Keratinocyte (primary cell): ENCODE data around the gene SH2D4B. TPM values are rescaled to one million over a fixed set of nuclear protein-coding genes. Genes with fewer than 3 reads are reported as not detected.

Experiments
- DNase-seq: peaks from one replicate; pipeline ENCODE4 v3.0.0-alpha.2; 2011; ENCODE audit warnings: low read depth, missing footprints, low spot score
- FAIRE-seq: peaks from 2 replicates; lab custom pipeline; 2011; peaks lifted over from hg19 to GRCh38; lab: Jason Lieb, UNC
- H2AFZ ChIP-seq: 2 replicates; pipeline ENCODE4 v1.6.0; 2012; ENCODE audit warnings: low read length, control low read depth, inconsistent platforms; ENCODE audit not compliant: control insufficient read depth
- H3K27ac ChIP-seq: 2 replicates; pipeline ENCODE4 v1.5.1; 2011; ENCODE audit warnings: low read length; ENCODE audit not compliant: control insufficient read depth, insufficient read depth
- H3K27me3 ChIP-seq: 3 replicates; pipeline ENCODE4 v1.6.0; 2011; ENCODE audit warnings: low read length; ENCODE audit not compliant: control insufficient read depth, insufficient read depth; ENCODE audit errors: extremely low read depth
- H3K36me3 ChIP-seq, 2 experiments: 2 replicates in 1 of 2; 3 replicates in 1 of 2; pipeline ENCODE4 v1.5.1; 2011; ENCODE audit warnings: low read length in 2 of 2, mild to moderate bottlenecking in 1 of 2; ENCODE audit not compliant: control insufficient read depth in 2 of 2, insufficient read depth in 2 of 2; ENCODE audit errors: extremely low read depth in 1 of 2
- H3K4me1 ChIP-seq: 3 replicates; pipeline ENCODE4 v1.5.1; 2011; ENCODE audit warnings: low read length; ENCODE audit not compliant: control insufficient read depth, insufficient read depth; ENCODE audit errors: extremely low read depth
- H3K4me2 ChIP-seq: 3 replicates; pipeline ENCODE4 v1.6.0; 2011; ENCODE audit warnings: low read depth, low read length; ENCODE audit not compliant: control insufficient read depth, insufficient read depth; ENCODE audit errors: extremely low read depth
- H3K4me3 ChIP-seq, 3 experiments: fragments of 200-600 bp in 1 of 3; sonication (generic) in 1 of 3; 2 replicates in 2 of 3; 3 replicates in 1 of 3; pipeline ENCODE4 v1.5.1; 2011 to 2016; ENCODE audit warnings: low read length in 3 of 3, mild to moderate bottlenecking in 3 of 3, control low read depth in 2 of 3, inconsistent platforms in 1 of 3, low read depth in 1 of 3, mixed read lengths in 1 of 3, mixed run types in 1 of 3, moderate library complexity in 1 of 3; ENCODE audit not compliant: control insufficient read depth in 2 of 3, insufficient read depth in 2 of 3; ENCODE audit errors: extremely low read depth in 1 of 3
- H3K79me2 ChIP-seq: 2 replicates; pipeline ENCODE4 v1.6.0; 2012; ENCODE audit warnings: low read length; ENCODE audit not compliant: control insufficient read depth, insufficient read depth
- H3K9ac ChIP-seq: 3 replicates; pipeline ENCODE4 v1.6.0; 2011; ENCODE audit warnings: low read length; ENCODE audit not compliant: control insufficient read depth, insufficient read depth; ENCODE audit errors: extremely low read depth
- H3K9me1 ChIP-seq: 3 replicates; pipeline ENCODE4 v1.6.0; 2011; ENCODE audit warnings: low read length; ENCODE audit not compliant: control insufficient read depth, insufficient read depth; ENCODE audit errors: extremely low read depth
- H3K9me3 ChIP-seq: 2 replicates; pipeline ENCODE4 v1.5.1; 2012; ENCODE audit warnings: low read depth, low read length; ENCODE audit not compliant: control insufficient read depth
- H4K20me1 ChIP-seq: 3 replicates; pipeline ENCODE4 v1.6.0; 2011; ENCODE audit warnings: low read length; ENCODE audit not compliant: control insufficient read depth, insufficient read depth; ENCODE audit errors: extremely low read depth
- CTCF ChIP-seq, 3 experiments: IDR thresholded peaks in 1 of 3; conservative IDR thresholded peaks in 1 of 3; optimal IDR thresholded peaks in 1 of 3; 2 replicates in 2 of 3; 3 replicates in 1 of 3; pipeline versions ENCODE3 to v1.5.1; 2011; ENCODE audit warnings: low read length in 3 of 3, mild to moderate bottlenecking in 3 of 3, moderate library complexity in 2 of 3, control low read depth in 1 of 3, inconsistent platforms in 1 of 3; ENCODE audit not compliant: insufficient read depth in 2 of 3; ENCODE audit errors: extremely low read depth in 1 of 3
- EZH2 ChIP-seq: IDR thresholded peaks from one replicate; pipeline ENCODE4 v1.6.1; 2012; ENCODE audit warnings: inconsistent platforms, mild to moderate bottlenecking, low read length, moderate library complexity
- dilution Hi-C: fragments of 300-500 bp; cut with MboI; formaldehyde crosslinking; loops from one replicate; pipeline ENCODE4 v1.7.0; 2020; ENCODE audit warnings: low sequenced_read_pairs; ENCODE audit not compliant: extremely low pct_ligation_motif_present
- polyA plus RNA-seq, 5 experiments: library from polyadenylated mRNA; depleted of rRNA in 3 of 5; stranded (reverse) in 3 of 5; stranded (forward) in 1 of 5; unstranded in 1 of 5; fragments of >200 nt; gene quantifications; 1 replicate in 1 of 5; 2 replicates in 3 of 5; 3 replicates in 1 of 5; pipeline versions ENCODE4 v1.2.1 to v1.2.3, GENCODE V29; 2011 to 2012; ENCODE audit warnings: missing spikeins in 2 of 5, low read depth in 1 of 5, low replicate concordance in 1 of 5

SH2D4B gene
- polyA plus RNA-seq, 1 donor (not counting 4 experiments of a cell fraction or from before 2014, with no cell fraction given) = 0.22 TPM

- TF ChIP-seq CTCF (optimal IDR thresholded peaks at IDR 0.05 in 1 of 3, IDR thresholded peaks at IDR 0.05 in 1 of 3, conservative IDR thresholded peaks at IDR 0.05 in 1 of 3; ENCODE audit: extremely low read depth in 1 of 3, insufficient read depth in 2 of 3, low read length in 3 of 3) = peak; percentile 75 to 84 (median 78)
- no peak for TF ChIP-seq EZH2
- peak; percentile 90 for FAIRE-seq
- no peak overlapping the region for H2AFZ ChIP-seq
- dilution Hi-C loops = no loop called here
- peaks cover 2% of the 10 kb centered on the region for H3K4me1 ChIP-seq
- no peaks in the 10 kb centered on the region for H3K36me3 ChIP-seq
- H3K9ac ChIP-seq = no peak overlapping the region
- H3K4me3 ChIP-seq = no peak overlapping the region
- no peaks in the 10 kb centered on the region for H3K9me1 ChIP-seq
- no peak overlapping the region for H3K27ac ChIP-seq
- H4K20me1 ChIP-seq = no peaks in the 10 kb centered on the region
- H3K4me2 ChIP-seq = no peak overlapping the region
- peak; percentile 15 for DNase-seq
- H3K79me2 ChIP-seq = no peaks in the 10 kb centered on the region
- no peaks in the 10 kb centered on the region for H3K27me3 ChIP-seq
- no peaks in the 10 kb centered on the region for H3K9me3 ChIP-seq
Measured at GRCh38 chr10:80596391-80597257, 58.9 kb downstream of the SH2D4B start.

GRCh38 chr10:80598084-80598798, 60.5 kb downstream of the SH2D4B start:
- no peak for FAIRE-seq
- TF ChIP-seq CTCF (optimal IDR thresholded peaks at IDR 0.05 in 1 of 3, IDR thresholded peaks at IDR 0.05 in 1 of 3, conservative IDR thresholded peaks at IDR 0.05 in 1 of 3; ENCODE audit: extremely low read depth in 1 of 3, insufficient read depth in 2 of 3, low read length in 3 of 3) (no peak), EZH2 (no peak)
- H3K4me3 ChIP-seq = no peak overlapping the region
- DNase-seq = no peak
- H2AFZ ChIP-seq = no peak overlapping the region
- H3K27me3 ChIP-seq = no peaks in the 10 kb centered on the region
- no peaks in the 10 kb centered on the region for H3K9me1 ChIP-seq
- H3K9me3 ChIP-seq = no peaks in the 10 kb centered on the region
- no peaks in the 10 kb centered on the region for H3K4me1 ChIP-seq
- dilution Hi-C loops = no loop called here
- H4K20me1 ChIP-seq = no peaks in the 10 kb centered on the region
- no peaks in the 10 kb centered on the region for H3K36me3 ChIP-seq
- H3K9ac ChIP-seq = no peak overlapping the region
- H3K27ac ChIP-seq = no peak overlapping the region
- no peaks in the 10 kb centered on the region for H3K79me2 ChIP-seq
- H3K4me2 ChIP-seq = no peak overlapping the region
